Left colon (tissue), 2 donors: ENCODE results near the gene ATF6B. TPM values are rescaled to one million over a fixed set of nuclear protein-coding genes. Genes with fewer than 3 reads are reported as not detected.
"Not testable (repeated sequence)": the region's sequence is repeated elsewhere in the genome, so short reads cannot be mapped to it uniquely, and the experiment has no call there.

Experiments
- ATAC-seq: fragments of 200-7000 bp; cut with Tn5 transposase; one replicate; pipeline ENCODE4 v1.9.1; 2020; ENCODE audit warnings: mild to moderate bottlenecking, moderate library complexity
- DNase-seq, 2 donors: peaks; one replicate each; pipeline ENCODE4 v3.0.0-alpha.2; 2020
- intact Hi-C, 2 donors: fragments of 100-400 bp; cut with DNase I in 1 of 2; cut with micrococcal nuclease in 1 of 2; formaldehyde crosslinking; loops; one replicate each; pipeline versions ENCODE4 v1.11.2 to v1.14.0; 2022; cut with DNase I, micrococcal nuclease
- total RNA-seq, 2 donors: library from RNA; stranded (reverse); fragmentation: NEBNext Ultra II Directional; extraction: Animal tissue kit (Norgen Biotek cat#: 25700); gene quantifications; one replicate each; pipeline ENCODE4 v1.2.1, GENCODE V29; 2021
- donor health status: DM: no; HTN: no; CAD: no.
- donor health status: DM: yes; HTN: yes; CAD: no.

Gene ATF6B
- total RNA-seq, 2 donors from 2014 or later = 83.7 to 111 TPM

DNA sequence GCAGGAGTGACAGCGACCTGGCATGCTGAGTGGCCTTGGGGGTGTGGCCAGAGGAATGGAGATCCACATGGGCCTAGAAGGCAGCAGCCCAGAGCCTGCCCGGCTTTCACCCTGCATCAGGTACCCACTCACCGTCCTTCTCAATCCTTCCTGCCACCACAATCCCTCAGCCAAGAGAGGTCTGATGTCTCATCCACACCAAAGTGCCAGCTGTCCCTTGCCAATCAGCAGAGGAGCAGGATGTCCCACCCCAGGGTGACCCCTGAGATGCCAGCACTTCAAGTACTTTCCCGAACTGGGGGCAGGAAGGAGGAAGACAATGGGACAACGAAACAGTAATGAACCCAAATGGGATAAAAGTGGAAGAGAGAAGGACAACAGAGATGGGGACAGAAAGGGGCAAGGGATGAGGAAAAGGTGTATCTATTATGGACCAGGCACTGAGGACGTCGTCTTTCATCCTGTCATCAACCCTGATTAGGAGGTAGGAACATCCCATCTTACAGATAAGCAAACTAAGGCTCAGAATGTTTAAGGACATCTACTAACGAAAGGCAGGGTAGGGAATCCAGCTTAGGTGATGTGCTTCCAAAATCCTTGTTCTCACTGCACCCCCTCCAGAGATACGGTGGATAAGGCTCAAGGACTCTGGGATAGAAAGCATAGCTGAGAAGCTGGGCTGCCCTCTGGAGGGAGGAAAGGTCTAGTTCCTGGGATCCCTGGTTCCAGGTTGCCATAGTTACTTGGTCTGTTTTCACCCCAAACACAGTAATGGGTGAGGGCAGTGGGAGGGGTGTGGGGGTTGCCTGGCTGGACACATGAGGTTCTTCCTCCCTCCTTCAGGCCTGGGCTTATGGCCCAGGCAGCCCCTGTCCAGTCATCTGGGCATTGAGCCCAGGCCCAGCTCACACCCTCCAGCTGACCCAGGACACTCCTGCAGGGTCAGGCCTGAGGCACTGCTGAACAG is 14.4 kb downstream of the ATF6B start:
- intact Hi-C loops = loop anchor here in 1 of 2 donors (10.0 kb wide), 1 partner anchor 81 kb away; the partner anchor contains the start of genes GPSM3 and PBX2
- DNase-seq (peak; percentile 52 to 69), ATAC-seq (no peak)

GRCh38 chr6:32112431-32112980 is 15.5 kb downstream of the ATF6B start:
- intact Hi-C loops = loop anchor here in 1 of 2 donors (10.0 kb wide), 1 partner anchor 82 kb away; the partner anchor contains the start of genes GPSM3 and PBX2
- no peak for DNase-seq
- ATAC-seq = no peak

DNA sequence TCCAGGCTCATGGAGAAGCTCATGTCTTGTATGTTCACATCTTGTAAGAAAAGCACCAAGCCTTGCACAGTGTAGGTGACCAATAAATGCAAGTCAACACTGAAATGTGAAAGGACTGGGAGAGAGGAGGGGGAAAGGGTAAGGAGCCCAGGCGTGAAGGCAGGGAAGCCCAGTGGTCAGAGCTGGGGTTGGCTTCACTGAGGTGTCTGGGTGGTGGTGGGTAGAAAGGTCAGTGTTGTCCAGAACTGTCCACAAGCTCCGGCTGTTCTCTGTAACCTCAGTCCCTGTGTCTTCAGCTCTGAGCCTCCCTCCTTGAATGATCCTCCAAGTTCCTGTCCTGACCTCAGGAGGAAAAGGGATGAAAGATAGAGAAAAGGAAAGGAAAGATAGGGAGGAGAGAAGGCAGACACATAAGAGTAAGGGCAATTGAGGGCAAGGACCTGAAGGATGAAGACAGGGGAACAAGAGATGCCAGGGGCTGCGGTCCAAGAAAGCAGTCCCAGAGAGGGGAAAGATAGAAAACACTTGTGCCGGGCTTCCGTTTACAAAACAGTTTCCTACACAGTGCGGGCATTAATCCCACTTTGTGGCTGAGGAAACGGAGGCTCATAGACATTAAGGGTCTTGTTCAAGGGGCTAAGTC is 16.5 kb downstream of the ATF6B start:
- DNase-seq (no peak), ATAC-seq (no peak)
- intact Hi-C loops = loop anchor here in 1 of 2 donors (10.0 kb wide), 1 partner anchor 83 kb away; the partner anchor contains the start of genes GPSM3 and PBX2

DNA sequence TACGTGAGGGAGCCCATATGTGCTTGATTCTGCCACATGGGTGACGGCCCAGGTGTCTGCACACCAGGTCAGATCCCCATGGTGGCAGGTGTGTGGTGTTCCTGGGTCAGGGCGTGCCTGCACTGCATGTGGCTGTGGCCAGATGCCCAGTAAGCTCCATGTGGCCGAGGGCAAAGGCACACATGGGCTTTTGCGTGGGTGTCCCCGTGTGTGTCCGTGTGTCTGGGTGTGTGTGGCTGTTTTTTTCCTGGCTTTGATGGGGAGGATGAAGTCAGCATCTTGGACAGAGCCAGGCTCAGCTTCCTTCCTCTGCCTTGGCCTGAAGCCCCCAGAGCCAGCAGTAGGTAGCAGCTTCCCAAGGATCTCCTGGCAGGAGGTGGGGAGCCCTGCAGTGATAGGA is 17.4 kb downstream of the ATF6B start:
- DNase-seq (no peak), ATAC-seq (peak; percentile 42)

GRCh38 chr6:32109765-32110160 is 18.3 kb downstream of the ATF6B start:
- DNase-seq = no peak
- intact Hi-C loops = loop anchor here in 1 of 2 donors (10.0 kb wide), 1 partner anchor 85 kb away; the partner anchor contains the start of genes GPSM3 and PBX2
- ATAC-seq = no peak

More for the DNA sequence above, 17.4 kb downstream of the ATF6B start:
- intact Hi-C loops = loop anchor here in 1 of 2 donors (10.0 kb wide), 1 partner anchor 84 kb away; the partner anchor contains the start of genes GPSM3 and PBX2

DNA sequence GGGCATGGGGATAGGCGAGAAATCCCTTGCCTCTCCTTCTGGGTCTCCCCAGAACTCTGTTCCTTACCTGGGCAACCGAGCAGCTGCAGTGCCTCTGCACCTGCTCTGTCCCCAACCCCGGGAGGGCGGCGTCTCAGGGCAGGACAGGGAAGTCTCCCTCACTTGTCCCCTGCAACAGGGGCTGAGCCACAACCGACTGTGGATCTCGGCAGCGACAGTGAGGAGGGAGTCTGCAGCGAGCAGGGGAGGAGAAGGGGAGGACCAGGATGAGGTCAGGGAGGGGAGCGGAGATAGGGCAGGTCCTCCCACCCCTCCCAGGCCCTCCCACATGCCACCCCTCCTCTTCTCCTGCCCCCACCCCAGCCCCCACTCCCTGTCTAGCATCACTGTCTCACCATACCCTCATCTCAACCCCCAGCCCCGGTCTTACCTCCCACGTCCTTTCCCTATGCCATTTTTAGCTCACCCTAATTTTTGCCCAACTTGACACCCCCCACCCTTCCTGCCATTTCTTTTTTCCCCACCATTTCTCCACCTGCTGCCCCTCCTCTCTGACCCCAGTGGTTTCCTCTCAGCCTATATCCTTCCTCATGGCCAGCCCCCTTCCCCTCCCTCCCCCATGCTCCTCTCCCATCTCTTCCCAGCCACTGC is 18.8 kb downstream of the ATF6B start, which contains the start of gene TNXB:
Gene TNXB (minus strand): TSS at position 225 of the 651 bp plus-strand sequence. CDS start 11,140 bp downstream, outside the sequence.
- ATAC-seq (peak; percentile 33), DNase-seq (no peak)
- intact Hi-C loops = no loop called here

DNA sequence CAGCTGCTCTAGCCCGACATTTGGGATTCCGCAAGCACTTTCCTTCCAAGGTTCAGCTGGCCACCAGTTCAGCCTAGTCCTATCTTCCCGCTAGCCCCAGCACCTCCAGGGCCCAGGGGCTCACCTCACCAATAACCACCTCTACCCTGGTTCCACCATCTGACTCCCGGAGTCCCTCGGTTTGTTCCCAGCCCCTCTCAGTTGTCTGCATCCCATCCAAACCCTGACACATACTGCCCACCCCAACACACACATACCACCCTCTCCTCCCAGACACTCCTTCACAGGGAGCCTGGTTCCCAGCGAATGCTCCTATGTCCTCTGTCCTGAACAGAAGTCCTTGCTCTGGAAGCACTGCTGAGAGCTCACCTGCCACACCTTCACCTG is 19.3 kb downstream of the ATF6B start:
- intact Hi-C loops = no loop called here
- peak; percentile 10 for ATAC-seq

GRCh38 chr6:32108094-32108627 is 19.9 kb downstream of the ATF6B start:
- intact Hi-C loops = no loop called here
- DNase-seq (peak; percentile 40 to 49), ATAC-seq (peak; percentile 47)

More for the DNA sequence above, 19.3 kb downstream of the ATF6B start:
- DNase-seq = no peak

DNA sequence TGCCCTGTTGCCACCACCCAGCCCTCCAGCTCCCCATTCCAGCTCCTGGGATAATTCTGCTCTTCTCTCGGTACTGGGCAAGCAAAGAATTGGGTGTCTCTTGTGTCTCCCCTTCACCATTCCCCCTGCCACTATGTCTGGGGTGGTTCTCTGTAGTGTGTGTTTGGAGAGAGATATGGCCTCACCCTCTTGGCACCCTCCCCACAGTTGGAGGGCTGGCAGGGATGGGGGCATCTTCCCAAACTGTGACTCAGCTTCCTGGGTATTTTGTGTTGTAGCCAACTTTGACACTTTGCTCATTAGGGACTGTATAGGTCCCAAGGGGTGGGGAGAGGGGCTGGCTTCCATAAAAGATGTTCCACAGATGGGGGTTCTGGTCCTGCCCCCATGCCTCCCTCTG is 20.6 kb downstream of the ATF6B start:
- DNase-seq = no peak
- no peak for ATAC-seq
- intact Hi-C loops = no loop called here

GRCh38 chr6:32105433-32105832 is 22.6 kb downstream of the ATF6B start:
- no peak for DNase-seq
- ATAC-seq = no peak
- intact Hi-C loops = no loop called here

DNA sequence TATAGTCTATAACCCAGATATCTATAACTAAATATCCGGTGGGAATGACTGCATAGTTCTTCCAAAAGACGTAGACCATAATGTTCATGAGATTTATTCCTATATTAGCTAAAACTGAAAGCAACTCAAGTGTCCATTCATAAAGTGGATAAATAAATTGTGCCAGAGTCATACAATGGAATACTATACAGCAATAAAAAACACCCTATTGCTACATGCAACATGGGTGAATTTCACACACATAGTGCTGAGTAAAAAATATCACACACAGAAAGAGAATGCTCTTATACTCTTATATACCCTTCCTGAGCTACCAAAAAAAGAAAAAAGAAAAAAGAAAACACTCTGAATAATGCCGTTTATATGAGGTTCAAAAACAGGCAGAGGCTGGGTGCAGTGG is 25.8 kb downstream of the ATF6B start:
- DNase-seq (no peak), ATAC-seq (no peak)
- intact Hi-C loops = no loop called here

DNA sequence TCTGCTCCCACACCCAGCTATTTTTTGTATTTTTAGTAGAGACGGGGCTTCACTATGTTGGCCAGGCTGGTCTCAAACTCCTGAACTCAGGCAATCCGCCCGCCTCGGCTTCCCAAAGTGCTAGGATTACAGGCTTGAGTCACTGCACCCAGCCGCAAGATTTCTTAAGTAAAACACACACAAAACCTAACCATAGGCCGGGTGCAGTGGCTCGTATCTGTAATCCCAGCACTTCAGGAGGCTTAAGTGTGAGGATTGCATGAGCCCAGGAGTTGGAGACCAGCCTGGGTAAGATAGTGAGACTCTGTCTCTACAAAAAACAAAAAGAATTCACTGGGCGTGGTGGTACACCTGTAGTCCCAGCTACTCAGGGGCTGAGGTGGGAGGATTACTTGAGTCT is 27.8 kb downstream of the ATF6B start:
- ATAC-seq, DNase-seq, intact Hi-C loops: not testable (repeated sequence)

GRCh38 chr6:32097364-32097763 is 30.7 kb downstream of the ATF6B start:
- intact Hi-C loops = no loop called here
- ATAC-seq = no peak
- no peak for DNase-seq

DNA sequence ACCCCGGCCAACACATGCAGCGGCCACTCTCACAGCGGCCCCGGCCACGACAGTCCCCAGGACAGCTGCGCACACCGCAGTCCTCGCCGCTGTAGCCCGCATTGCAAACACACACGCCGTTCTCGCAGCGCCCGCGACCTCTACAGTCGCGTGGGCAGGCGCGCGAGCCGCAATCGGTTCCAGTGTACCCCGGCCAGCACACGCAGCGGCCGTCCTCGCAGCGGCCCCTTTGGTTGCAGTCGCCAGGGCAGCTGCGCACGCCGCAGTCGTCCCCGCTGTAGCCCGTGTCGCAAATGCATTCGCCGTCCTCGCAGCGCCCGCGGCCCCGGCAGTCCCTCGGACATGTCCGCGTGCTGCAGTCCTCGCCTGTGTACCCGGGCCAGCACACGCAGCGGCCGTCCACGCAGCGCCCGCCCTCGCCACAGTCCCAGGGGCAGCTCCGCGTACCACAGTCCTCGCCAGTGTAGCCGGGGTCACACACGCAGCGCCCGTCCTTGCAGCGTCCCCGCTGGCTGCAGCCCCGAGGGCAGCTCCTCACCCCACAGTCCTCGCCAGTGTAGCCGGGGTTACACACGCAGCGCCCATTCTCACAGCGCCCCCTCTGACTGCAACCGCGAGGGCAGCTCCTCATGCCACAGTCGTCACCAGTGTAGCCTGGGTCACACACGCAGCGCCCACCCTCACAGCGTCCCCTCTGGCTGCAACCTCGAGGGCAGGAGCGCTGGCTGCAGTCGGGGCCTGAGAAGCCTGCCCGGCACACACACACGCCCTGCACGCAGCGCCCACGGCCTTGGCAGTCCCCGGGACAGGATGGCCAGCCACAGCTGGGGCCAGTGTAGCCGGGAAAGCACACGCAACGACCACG is 31.4 kb downstream of the ATF6B start:
- DNase-seq (no peak), ATAC-seq (peak; percentile 31)
- intact Hi-C loops = no loop called here

DNA sequence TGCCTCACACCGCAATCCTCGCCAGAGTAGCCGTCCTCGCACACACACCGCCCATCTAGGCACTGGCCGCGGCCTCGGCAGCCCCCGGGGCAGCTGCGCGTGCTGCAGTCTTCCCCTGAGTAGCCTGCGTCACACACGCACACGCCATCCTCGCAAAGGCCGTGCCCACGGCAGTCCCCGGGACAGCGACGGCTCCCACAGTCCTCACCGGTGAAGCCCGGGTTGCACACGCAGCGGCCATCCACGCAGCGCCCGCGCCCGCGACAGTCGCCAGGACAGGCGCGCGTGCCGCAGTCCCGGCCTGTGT is 32.0 kb downstream of the ATF6B start:
- ATAC-seq (no peak), DNase-seq (no peak)
- intact Hi-C loops = no loop called here

DNA sequence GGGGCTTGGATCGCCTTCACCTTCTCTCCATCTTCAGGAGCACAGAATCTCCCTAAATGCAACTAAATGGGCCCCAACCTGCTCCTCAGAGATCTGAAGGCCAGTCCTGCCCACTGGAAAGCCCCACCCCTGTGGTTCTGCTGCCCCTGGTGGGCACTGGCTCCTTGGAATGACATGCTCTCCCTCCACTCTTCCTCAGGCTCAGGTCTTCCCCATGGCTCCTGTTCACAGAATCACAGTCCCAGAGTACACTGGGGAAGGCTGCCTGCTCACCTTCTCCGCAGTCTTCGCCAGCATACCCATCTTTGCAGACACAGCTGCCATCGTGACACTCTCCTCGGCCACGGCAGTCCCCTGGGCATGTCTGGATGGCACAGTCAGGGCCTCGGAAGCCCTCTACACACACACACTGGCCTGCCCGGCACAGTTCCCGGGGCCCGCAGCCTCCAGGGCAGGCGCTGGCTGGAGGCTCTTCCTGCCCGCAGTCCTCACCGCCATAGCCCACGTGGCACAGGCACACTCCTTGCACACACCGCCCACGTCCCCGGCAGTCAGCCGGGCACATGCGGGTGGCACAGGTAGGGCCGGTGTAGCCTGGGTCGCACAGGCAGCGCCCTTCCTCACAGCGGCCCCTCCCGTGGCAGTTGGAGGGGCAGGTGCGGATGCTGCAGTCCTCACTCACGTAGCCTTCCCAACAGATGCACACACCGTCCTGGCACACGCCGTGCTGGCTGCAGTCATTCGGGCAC is 32.5 kb downstream of the ATF6B start:
- intact Hi-C loops = no loop called here
- no peak for DNase-seq

More for the DNA sequence above, 32.5 kb downstream of the ATF6B start:
- ATAC-seq = peak; percentile 30
